ENCODE data around the gene LRRC70. TPM values are rescaled to one million over a fixed set of nuclear protein-coding genes. Genes with fewer than 3 reads are reported as not detected.

LRRC70 gene
- total and polyA plus RNA-seq, 4 donors, result 3.1 to 14.8 (median 5.7) TPM

- 93 to 100% methylated on average over 1 of the region's 1 CpG for WGBS, 2 donors
- Histone ChIP-seq H3K27me3 (ENCODE audit: control insufficient read depth in 3 of 3, insufficient read depth in 3 of 3, low read length in 2 of 3) (no peaks in the 10 kb centered on the region), H3K4me3 (no peak overlapping the region), H3K36me3 (ENCODE audit: control insufficient read depth in 4 of 4, insufficient read depth in 4 of 4, low read length in 4 of 4) (peaks cover 0 to 1% (median 0%) of the 10 kb centered on the region in 4 donors), H3K9ac (ENCODE audit: insufficient read depth in 1 of 2, low read length in 2 of 2) (no peak overlapping the region), H3K27ac (ENCODE audit: low read depth in 1 of 2, low read length in 1 of 2) (no peak overlapping the region), H3K9me3 (ENCODE audit: control insufficient read depth in 4 of 4, insufficient read depth in 3 of 4, low read length in 3 of 4) (no peaks in the 10 kb centered on the region), H3K4me1 (ENCODE audit: control insufficient read depth in 5 of 5, insufficient read depth in 5 of 5, low read length in 5 of 5) (peaks cover 0 to 2% (median 0%) of the 10 kb centered on the region in 5 donors)
- TF ChIP-seq CTCF (IDR thresholded peaks at IDR 0.05; ENCODE audit: control extremely low read depth, extremely low read depth), result no peak
- ATAC-seq (ENCODE audit: insufficient read depth, low FRiP score) (no peak), DNase-seq (no peak)
Observed at GRCh38 chr5:62542720-62543119, 35.9 kb upstream of the LRRC70 start.

GRCh38 chr5:62547945-62548630 lies 30.5 kb upstream of the LRRC70 start:
- peaks cover 0 to 3% (median 0%) of the 10 kb centered on the region in 4 donors for H3K36me3 ChIP-seq (ENCODE audit: control insufficient read depth in 4 of 4, insufficient read depth in 4 of 4, low read length in 4 of 4)
- TF ChIP-seq CTCF (IDR thresholded peaks at IDR 0.05; ENCODE audit: control extremely low read depth, extremely low read depth), result no peak
- 45 to 59% methylated on average over 3 of the region's 3 CpGs for WGBS, 2 donors

GRCh38 chr5:62550103-62550502 lies 28.5 kb upstream of the LRRC70 start:
- H3K4me1 ChIP-seq (ENCODE audit: control insufficient read depth in 5 of 5, insufficient read depth in 5 of 5, low read length in 5 of 5), result peaks cover 0 to 8% (median 0%) of the 10 kb centered on the region in 5 donors
- no peak for TF ChIP-seq CTCF (IDR thresholded peaks at IDR 0.05; ENCODE audit: control extremely low read depth, extremely low read depth)

More at GRCh38 chr5:62547945-62548630, 30.5 kb upstream of the LRRC70 start:
- DNase-seq (peak in 2 of 3 donors; percentile 27 to 32), ATAC-seq (ENCODE audit: insufficient read depth, low FRiP score) (no peak)
- Histone ChIP-seq H3K27ac (ENCODE audit: low read depth in 1 of 2, low read length in 1 of 2) (no peak overlapping the region), H3K9me3 (ENCODE audit: control insufficient read depth in 4 of 4, insufficient read depth in 3 of 4, low read length in 3 of 4) (no peaks in the 10 kb centered on the region), H3K4me1 (ENCODE audit: control insufficient read depth in 5 of 5, insufficient read depth in 5 of 5, low read length in 5 of 5) (peaks cover 0 to 8% (median 0%) of the 10 kb centered on the region in 5 donors), H3K4me3 (no peak overlapping the region), H3K9ac (ENCODE audit: insufficient read depth in 1 of 2, low read length in 2 of 2) (no peak overlapping the region), H3K27me3 (ENCODE audit: control insufficient read depth in 3 of 3, insufficient read depth in 3 of 3, low read length in 2 of 3) (no peaks in the 10 kb centered on the region)

More at GRCh38 chr5:62550103-62550502, 28.5 kb upstream of the LRRC70 start:
- H3K27ac ChIP-seq (ENCODE audit: low read depth in 1 of 2, low read length in 1 of 2), result no peak overlapping the region
- DNase-seq (no peak), ATAC-seq (ENCODE audit: insufficient read depth, low FRiP score) (no peak)
- H3K36me3 ChIP-seq (ENCODE audit: control insufficient read depth in 4 of 4, insufficient read depth in 4 of 4, low read length in 4 of 4), result peaks cover 0 to 3% (median 0%) of the 10 kb centered on the region in 4 donors
- no peak overlapping the region for H3K4me3 ChIP-seq
- WGBS, 2 donors, result 96 to 99% methylated on average over 2 of the region's 2 CpGs
- H3K27me3 ChIP-seq (ENCODE audit: control insufficient read depth in 3 of 3, insufficient read depth in 3 of 3, low read length in 2 of 3), result no peaks in the 10 kb centered on the region
- no peak overlapping the region for H3K9ac ChIP-seq (ENCODE audit: insufficient read depth in 1 of 2, low read length in 2 of 2)
- H3K9me3 ChIP-seq (ENCODE audit: control insufficient read depth in 4 of 4, insufficient read depth in 3 of 4, low read length in 3 of 4), result no peaks in the 10 kb centered on the region
